8988T (cell line): ENCODE measurements around the gene DUSP18.
"Not testable (repeated sequence)": the region's sequence is repeated elsewhere in the genome, so short reads cannot be mapped to it uniquely, and the experiment has no call there.

ENCODE experiments used
- DNase-seq: peaks from one replicate; pipeline ENCODE4 v3.0.0; 2011

The DUSP18 gene

DNA sequence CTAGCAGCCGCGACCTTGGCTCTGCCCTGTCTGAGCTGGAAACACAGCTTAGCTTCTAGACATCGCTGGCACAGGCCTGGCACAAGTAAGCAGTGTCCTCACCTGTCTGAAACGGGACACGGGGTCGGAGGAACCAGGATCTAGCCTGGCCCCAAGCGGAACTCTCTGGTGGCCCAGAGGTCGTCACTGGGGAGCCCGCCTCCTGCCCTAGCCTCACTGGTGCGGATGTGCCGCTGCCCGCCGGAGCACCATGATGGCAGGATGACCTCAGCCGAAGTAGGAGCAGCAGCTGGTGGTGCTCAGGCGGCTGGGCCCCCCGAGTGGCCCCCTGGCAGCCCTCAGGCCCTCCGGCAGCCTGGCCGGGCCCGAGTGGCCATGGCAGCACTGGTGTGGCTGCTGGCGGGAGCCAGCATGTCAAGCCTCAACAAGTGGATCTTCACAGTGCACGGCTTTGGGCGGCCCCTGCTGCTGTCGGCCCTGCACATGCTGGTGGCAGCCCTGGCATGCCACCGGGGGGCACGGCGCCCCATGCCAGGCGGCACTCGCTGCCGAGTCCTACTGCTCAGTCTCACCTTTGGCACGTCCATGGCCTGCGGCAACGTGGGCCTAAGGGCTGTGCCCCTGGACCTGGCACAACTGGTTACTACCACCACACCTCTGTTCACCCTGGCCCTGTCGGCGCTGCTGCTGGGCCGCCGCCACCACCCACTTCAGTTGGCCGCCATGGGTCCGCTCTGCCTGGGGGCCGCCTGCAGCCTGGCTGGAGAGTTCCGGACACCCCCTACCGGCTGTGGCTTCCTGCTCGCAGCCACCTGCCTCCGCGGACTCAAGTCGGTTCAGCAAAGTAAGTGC, 31.2 kb downstream of the DUSP18 start:
- DNase-seq: peak; percentile 49

- peak; percentile 88 for DNase-seq
Measured at GRCh38 chr22:30635273-30636225, 32.1 kb downstream of the DUSP18 start, which contains the start of gene SLC35E4. SLC35E4 (plus strand) TSS chr22:30635781; CDS start chr22:30636451, 670 bp downstream.

- DNase-seq: peak; percentile 94
Measured at GRCh38 chr22:30634471-30635233, 33.0 kb downstream of the DUSP18 start.

- not testable (repeated sequence) for DNase-seq
Measured at GRCh38 chr22:30631469-30631868, 36.2 kb downstream of the DUSP18 start.

DNA sequence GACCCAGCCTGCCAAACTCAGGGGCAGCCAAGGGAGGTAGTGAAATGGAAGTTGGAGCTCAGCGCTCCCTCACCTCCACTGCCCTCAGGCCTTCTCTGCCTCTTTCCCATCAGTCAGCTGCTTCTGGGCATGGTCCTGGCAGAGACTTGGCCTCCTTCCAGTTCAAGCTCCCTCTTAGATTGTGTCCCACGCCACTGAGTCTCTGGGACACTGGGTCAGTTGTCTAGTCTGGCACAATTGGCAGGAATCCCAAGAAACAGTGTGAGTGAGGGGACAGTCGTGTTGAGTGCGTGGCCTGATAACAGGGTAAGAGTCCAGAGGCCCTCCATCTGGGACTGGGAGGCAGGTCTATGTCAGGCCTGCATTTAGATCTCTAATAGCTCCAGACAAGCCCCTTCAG, 39.2 kb downstream of the DUSP18 start:
- no peak for DNase-seq

- DNase-seq: no peak
Measured at GRCh38 chr22:30627471-30627870, 40.2 kb downstream of the DUSP18 start.

- DNase-seq: peak; percentile 13
Measured at GRCh38 chr22:30626413-30626812, 41.3 kb downstream of the DUSP18 start.

- not testable (repeated sequence) for DNase-seq
Measured at GRCh38 chr22:30619909-30620308, 47.8 kb downstream of the DUSP18 start.

DNA sequence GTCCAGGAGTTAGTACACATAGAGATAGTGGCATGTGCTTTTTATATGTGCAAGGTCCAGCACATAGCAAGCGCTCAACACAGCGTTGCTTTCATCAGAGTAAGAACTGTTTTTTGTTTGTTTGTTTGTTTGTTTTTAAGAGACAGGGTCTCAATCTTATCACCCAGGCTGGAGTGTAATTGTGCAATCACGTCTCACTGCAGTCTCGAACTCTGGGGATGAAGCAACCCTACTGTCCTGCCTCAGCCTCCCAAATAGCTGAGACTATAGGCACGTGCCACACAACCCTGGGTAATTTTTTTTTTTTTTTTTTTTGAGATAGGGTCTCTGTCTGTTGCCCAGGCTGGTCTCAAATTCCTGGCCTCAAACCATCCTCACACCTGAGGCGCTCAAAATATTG, 49.9 kb downstream of the DUSP18 start:
- DNase-seq: no peak

- DNase-seq: no peak
Measured at GRCh38 chr22:30615543-30615954, 52.1 kb downstream of the DUSP18 start.

DNA sequence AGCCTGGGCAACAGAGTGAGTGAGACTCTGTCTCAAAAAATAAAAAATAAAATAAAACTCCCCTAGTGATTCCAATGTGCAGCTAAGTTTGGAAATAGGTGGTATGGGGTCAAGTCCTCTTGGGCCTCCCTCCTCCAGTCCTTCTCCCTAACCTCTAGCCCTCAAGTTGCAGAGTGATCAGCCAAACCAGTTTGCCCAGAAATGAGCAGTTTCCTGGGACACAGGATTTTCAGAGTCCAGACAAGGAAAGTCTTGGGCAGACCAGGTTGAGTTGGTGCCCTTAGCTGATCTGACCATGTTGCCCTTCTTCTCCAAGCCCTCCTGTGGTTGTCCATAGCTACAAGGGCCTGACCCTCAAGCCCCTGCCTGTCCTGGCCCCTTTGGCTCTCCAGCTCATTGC, 52.8 kb downstream of the DUSP18 start:
- no peak for DNase-seq

GRCh38 chr22:30614268-30614667, 53.4 kb downstream of the DUSP18 start:
- no peak for DNase-seq

GRCh38 chr22:30612789-30613188, 54.9 kb downstream of the DUSP18 start:
- no peak for DNase-seq
